T-helper 1 cell treated with Interleukin-12 subunit alpha and Interleukin-12 subunit beta and Interleukin-4 antibody, amounts not matched to agents 30 ng/mL and 1 ng/mL, for 36 hours (primary cell): ENCODE results near the gene B4GALT1. TPM values are rescaled to one million over a fixed set of nuclear protein-coding genes. Genes with fewer than 3 reads are reported as not detected.

Experiments used
- intact Hi-C: fragments of 100-400 bp; cut with micrococcal nuclease; formaldehyde crosslinking; loops from one replicate; pipeline ENCODE4 v1.15.1; 2024
- total RNA-seq: library from RNA; stranded (reverse); gene quantifications from 2 replicates; pipeline ENCODE4 v1.2.3, GENCODE V29; 2022

The B4GALT1 gene
- total RNA-seq, 1 donor from 2014 or later = 63.5 TPM

GRCh38 chr9:33185406-33185805 is 18.3 kb upstream of the B4GALT1 start:
- intact Hi-C loops = no loop called here

- intact Hi-C loops = no loop called here
These were observed 17.8 kb upstream of the B4GALT1 start for GRCh38 chr9:33184963-33185362.

GRCh38 chr9:33182519-33182918 is 15.4 kb upstream of the B4GALT1 start:
- intact Hi-C loops = no loop called here

GRCh38 chr9:33180526-33181184 is 13.5 kb upstream of the B4GALT1 start:
- intact Hi-C loops = no loop called here

GRCh38 chr9:33178972-33179697 is 12.0 kb upstream of the B4GALT1 start:
- intact Hi-C loops = loop anchor here (1.0 kb wide), 1 partner anchor 98 kb away; no protein-coding TSS in a partner anchor

GRCh38 chr9:33177639-33178038 is 10.5 kb upstream of the B4GALT1 start:
- intact Hi-C loops = no loop called here

GRCh38 chr9:33177086-33177485 is 9.9 kb upstream of the B4GALT1 start:
- intact Hi-C loops = no loop called here

GRCh38 chr9:33175649-33176325 is 8.7 kb upstream of the B4GALT1 start:
- intact Hi-C loops = no loop called here

GRCh38 chr9:33172256-33173238 is 5.4 kb upstream of the B4GALT1 start:
- intact Hi-C loops = no loop called here

- intact Hi-C loops = no loop called here
These were observed 3.6 kb upstream of the B4GALT1 start for GRCh38 chr9:33170464-33171415.

GRCh38 chr9:33168941-33169544 is 1.9 kb upstream of the B4GALT1 start:
- intact Hi-C loops = loop anchor here (1.0 to 10.0 kb wide), 6 partner anchors 88 to 1288 kb away; partner anchors contain the start of genes DNAI1, FAM219A, NDUFB6 and NOL6

- intact Hi-C loops = loop anchor here (1.0 to 10.0 kb wide), 17 partner anchors 9 to 1289 kb away; partner anchors contain the start of genes APTX, BAG1, DNAI1 and DNAJA1
These were observed 881 bp upstream of the B4GALT1 start for GRCh38 chr9:33167972-33168461.

GRCh38 chr9:33166231-33167083 is 679 bp downstream of the B4GALT1 start:
- intact Hi-C loops = loop anchor here (1.0 to 10.0 kb wide), 16 partner anchors 7 to 1291 kb away; partner anchors contain the start of genes APTX, BAG1, DNAI1 and DNAJA1

GRCh38 chr9:33165263-33166151 is 1.6 kb downstream of the B4GALT1 start:
- intact Hi-C loops = loop anchor here (1.0 to 10.0 kb wide), 10 partner anchors 35 to 1292 kb away; partner anchors contain the start of genes DNAI1, FAM219A, NDUFB6 and NOL6

- intact Hi-C loops = loop anchor here (1.0 to 10.0 kb wide), 6 partner anchors 60 to 1292 kb away; partner anchors contain the start of genes DNAI1, FAM219A, NDUFB6 and NOL6
These were observed 2.2 kb downstream of the B4GALT1 start for GRCh38 chr9:33164921-33165262.

GRCh38 chr9:33164138-33164809 is 2.9 kb downstream of the B4GALT1 start:
- intact Hi-C loops = loop anchor here (10.0 kb wide), 1 partner anchor 651 kb away; the partner anchor contains the start of gene UBE2R2
